HCT116 (cell line): ENCODE measurements around the gene CAST. TPM values are rescaled to one million over a fixed set of nuclear protein-coding genes. Genes with fewer than 3 reads are reported as not detected.

Experiments
- ATAC-seq: fragments of 200-7000 bp; cut with Tn5 transposase; 2 replicates; pipeline ENCODE4 v1.9.1; 2020; ENCODE audit warnings: mild to moderate bottlenecking, moderate library complexity
- BruUV-seq: library from RNA; stranded (reverse); fragments of 400-500 nt; replicated peaks from 2 replicates; lab custom pipeline; 2021; lab: Mats Ljungman, UMichigan
- CTCF ChIA-PET: fragments of 300-600 bp; sonication (Branson Sonifier 250); formaldehyde crosslinking; loops from one replicate; lab custom pipeline; 2021; ENCODE audit warnings: antibody characterized with exemption; lab: Charles Lee
- POLR2A ChIA-PET: fragments of 300-600, 350-600 bp; sonication (Branson Sonifier 250); formaldehyde crosslinking; loops from one replicate; lab custom pipeline; 2021; ENCODE audit warnings: antibody characterized with exemption; lab: Charles Lee
- RAD21 ChIA-PET, 2 experiments: fragments of 300-600 bp; sonication (Branson Sonifier 250); formaldehyde crosslinking; loops; one replicate each; lab custom pipeline; 2023; ENCODE audit warnings: low total read pairs in 2 of 2; ENCODE audit not compliant: uncharacterized antibody in 2 of 2, unreplicated experiment in 2 of 2, low non-redundant PET in 1 of 2; lab: Charles Lee
- DNase-seq: peaks from one replicate; pipeline ENCODE4 v3.0.0-alpha.2; 2010; ENCODE audit warnings: low read depth, low spot score
- H2AFZ ChIP-seq: fragments of 200-600 bp; shearing (Covaris generic), sonication (generic); 2 replicates; pipeline ENCODE4 v1.6.1; 2017; ENCODE audit warnings: low read depth, mixed run types, mixed read lengths, antibody characterized with exemption, low read length; ENCODE audit not compliant: poor library complexity, severe bottlenecking
- H3K27ac ChIP-seq: 2 replicates; pipeline ENCODE4 v1.5.1; 2012; ENCODE audit warnings: low read depth, low read length
- H3K27me3 ChIP-seq: fragments of 200-600 bp; sonication (generic); 2 replicates; pipeline ENCODE4 v1.6.1; 2016; ENCODE audit warnings: mixed run types, low read length, mixed read lengths; ENCODE audit not compliant: insufficient read depth
- H3K36me3 ChIP-seq, 2 experiments: fragments of 200-500 bp in 1 of 2; fragments of 200-600 bp in 1 of 2; sonication (Bioruptor generic) in 1 of 2; sonication (generic) in 1 of 2; 2 replicates each; pipeline versions ENCODE4 v1.5.1 to v1.6.1; 2014 to 2016; ENCODE audit warnings: low read length in 2 of 2, inconsistent platforms in 1 of 2, mixed read lengths in 1 of 2, mixed run types in 1 of 2; ENCODE audit not compliant: insufficient read depth in 2 of 2, control insufficient read depth in 1 of 2
- H3K4me1 ChIP-seq, 2 experiments: fragments of 200-600 bp in 1 of 2; sonication (generic) in 1 of 2; 2 replicates each; pipeline versions ENCODE4 v1.5.1 to v1.6.1; 2012 to 2017; ENCODE audit warnings: low read length in 2 of 2, inconsistent platforms in 1 of 2, mild to moderate bottlenecking in 1 of 2, mixed read lengths in 1 of 2, mixed run types in 1 of 2, moderate library complexity in 1 of 2; ENCODE audit not compliant: insufficient read depth in 2 of 2, control insufficient read depth in 1 of 2
- H3K4me2 ChIP-seq: fragments of 200-600 bp; sonication (generic); 2 replicates; pipeline ENCODE4 v1.6.1; 2017; ENCODE audit warnings: mixed run types, low read length, mixed read lengths
- H3K4me3 ChIP-seq, 2 experiments: fragments of 200-600 bp in 1 of 2; sonication (generic) in 1 of 2; replicated peaks in 1 of 2; 2 replicates each; pipeline ENCODE4 v1.5.1; 2011 to 2016; ENCODE audit warnings: low read length in 2 of 2, control low read depth in 1 of 2, low read depth in 1 of 2, mild to moderate bottlenecking in 1 of 2, mixed read lengths in 1 of 2, mixed run types in 1 of 2
- H3K79me2 ChIP-seq: fragments of 200-600 bp; sonication (generic); 2 replicates; pipeline ENCODE4 v1.6.1; 2017; ENCODE audit warnings: mild to moderate bottlenecking, mixed run types, low read length, moderate library complexity, mixed read lengths; ENCODE audit not compliant: insufficient read depth
- H3K9ac ChIP-seq: fragments of 200-600 bp; sonication (generic); 2 replicates; pipeline ENCODE4 v1.6.1; 2016; ENCODE audit warnings: low read length, mixed read lengths
- H3K9me2 ChIP-seq: fragments of 200-600 bp; sonication (generic), shearing (Covaris generic); 2 replicates; pipeline ENCODE4 v1.6.1; 2017; ENCODE audit warnings: mixed run types, mild to moderate bottlenecking, moderate library complexity; ENCODE audit not compliant: insufficient read depth
- H3K9me3 ChIP-seq, 2 experiments: fragments of 200-500 bp in 1 of 2; fragments of 200-600 bp in 1 of 2; sonication (Bioruptor generic) in 1 of 2; sonication (generic) in 1 of 2; 2 replicates each; pipeline ENCODE4 v1.6.1; 2014 to 2017; ENCODE audit warnings: low read length in 2 of 2, mixed read lengths in 2 of 2, inconsistent platforms in 1 of 2, low read depth in 1 of 2, mild to moderate bottlenecking in 1 of 2, mixed run types in 1 of 2, moderate library complexity in 1 of 2; ENCODE audit not compliant: control insufficient read depth in 1 of 2, insufficient read depth in 1 of 2
- H4K20me1 ChIP-seq: fragments of 200-600 bp; sonication (generic), shearing (Covaris generic); 2 replicates; pipeline ENCODE4 v1.6.1; 2017; ENCODE audit warnings: mixed run types, mild to moderate bottlenecking, moderate library complexity; ENCODE audit not compliant: insufficient read depth
- CBX3 ChIP-seq: IDR thresholded peaks from 2 replicates; pipeline ENCODE4 v1.6.1; 2012; ENCODE audit warnings: low read depth
- CEBPB ChIP-seq: IDR thresholded peaks from 2 replicates; pipeline ENCODE4 v1.6.1; 2012; ENCODE audit warnings: low read depth
- ELF1 ChIP-seq: IDR thresholded peaks from 2 replicates; pipeline ENCODE4 v1.6.1; 2012; ENCODE audit warnings: low read depth, borderline replicate concordance
- EZH2 ChIP-seq: fragments of 200-600 bp; sonication (generic); IDR thresholded peaks from 2 replicates; pipeline ENCODE4 v1.6.1; 2017; ENCODE audit warnings: antibody characterized with exemption, mixed run types
- JUND ChIP-seq: IDR thresholded peaks from 2 replicates; pipeline ENCODE4 v1.6.1; 2012
- POLR2A ChIP-seq: IDR thresholded peaks from 2 replicates; pipeline ENCODE4 v1.7.0; 2011; ENCODE audit warnings: borderline replicate concordance; ENCODE audit not compliant: insufficient read depth, insufficient read length; ENCODE audit errors: extremely low read depth
- RAD21 ChIP-seq: IDR thresholded peaks from 2 replicates; pipeline ENCODE4 v1.6.1; 2012; ENCODE audit warnings: low read depth, mild to moderate bottlenecking
- TCF7L2 ChIP-seq: IDR thresholded peaks from 2 replicates; pipeline ENCODE4 v1.7.0; 2011; ENCODE audit warnings: borderline replicate concordance, inconsistent platforms; ENCODE audit not compliant: insufficient read depth, insufficient read length; ENCODE audit errors: extremely low read depth
- YY1 ChIP-seq: IDR thresholded peaks from 2 replicates; pipeline ENCODE4 v1.6.1; 2011; ENCODE audit warnings: low read length, low read depth, moderate library complexity, mild to moderate bottlenecking; ENCODE audit not compliant: insufficient replicate concordance; ENCODE audit errors: extremely low read depth
- intact Hi-C: fragments of 100-400 bp; cut with micrococcal nuclease; formaldehyde crosslinking; loops from 2 replicates; pipeline ENCODE4 v1.10.0; 2022
- total RNA-seq: library from RNA; stranded (reverse); gene quantifications from one replicate; pipeline ENCODE4 v1.2.1, GENCODE V29; 2021; ENCODE audit not compliant: unreplicated experiment
- TF ChIP-seq, protein P1 (sequence below), 3 experiments: fragments of 200-600 bp in 1 of 3; sonication (generic) in 1 of 3; IDR thresholded peaks in 2 of 3; conservative IDR thresholded peaks in 1 of 3; 2 replicates each; pipeline ENCODE4 v1.5.1; 2012 to 2017; ENCODE audit warnings: low read depth in 2 of 3, low read length in 2 of 3, antibody characterized with exemption in 1 of 3, borderline replicate concordance in 1 of 3, control low read depth in 1 of 3, mild to moderate bottlenecking in 1 of 3, mixed read lengths in 1 of 3, mixed run types in 1 of 3, moderate library complexity in 1 of 3; ENCODE audit not compliant: insufficient read depth in 1 of 3
- TF ChIP-seq, protein P2 (sequence below): IDR thresholded peaks from 2 replicates; pipeline ENCODE4 v1.6.1; 2011; ENCODE audit warnings: mild to moderate bottlenecking, low read length, moderate library complexity; ENCODE audit not compliant: insufficient replicate concordance; ENCODE audit errors: extremely low read depth

The CAST gene
- total RNA-seq, 1 experiment from 2014 or later: 142 TPM

DNA sequence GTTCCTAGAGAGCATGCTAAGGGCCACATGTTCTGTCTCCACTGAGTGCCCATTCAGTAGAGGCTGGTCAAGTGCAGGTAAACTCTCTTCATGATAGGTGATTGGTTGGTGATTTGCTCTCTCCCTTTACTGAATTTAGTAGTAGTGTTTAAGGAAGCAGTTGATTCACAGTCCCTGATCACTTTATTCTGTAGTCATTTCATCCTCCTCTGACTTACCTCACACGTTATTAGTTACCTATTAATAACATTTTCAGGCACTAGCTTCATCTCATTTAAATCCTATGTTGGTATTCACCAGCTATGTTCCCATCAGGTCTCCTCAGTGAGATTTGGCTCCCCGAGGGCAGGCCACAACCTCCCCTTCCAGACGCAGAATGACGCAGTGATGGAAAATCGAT lies 93.7 kb downstream of the CAST start:
- ChIA-PET POLR2A (no interaction called here), CTCF (interaction anchor here (0.9 kb wide), 1 partner anchor 241 kb away, joined by 3 read pairs; no protein-coding TSS in a partner anchor)
- no TSS peak for BruUV-seq
- DNase-seq (no peak), ATAC-seq (no peak)
- Histone ChIP-seq H3K4me3 (no peak overlapping the region), H2AFZ (no peak overlapping the region), H3K27me3 (no peaks in the 10 kb centered on the region), H3K4me1 (no peaks in the 10 kb centered on the region)
- intact Hi-C loops: no loop called here
- TF ChIP-seq TCF7L2 (no peak), ELF1 (no peak)
- TF ChIP-seq, protein P1, sequence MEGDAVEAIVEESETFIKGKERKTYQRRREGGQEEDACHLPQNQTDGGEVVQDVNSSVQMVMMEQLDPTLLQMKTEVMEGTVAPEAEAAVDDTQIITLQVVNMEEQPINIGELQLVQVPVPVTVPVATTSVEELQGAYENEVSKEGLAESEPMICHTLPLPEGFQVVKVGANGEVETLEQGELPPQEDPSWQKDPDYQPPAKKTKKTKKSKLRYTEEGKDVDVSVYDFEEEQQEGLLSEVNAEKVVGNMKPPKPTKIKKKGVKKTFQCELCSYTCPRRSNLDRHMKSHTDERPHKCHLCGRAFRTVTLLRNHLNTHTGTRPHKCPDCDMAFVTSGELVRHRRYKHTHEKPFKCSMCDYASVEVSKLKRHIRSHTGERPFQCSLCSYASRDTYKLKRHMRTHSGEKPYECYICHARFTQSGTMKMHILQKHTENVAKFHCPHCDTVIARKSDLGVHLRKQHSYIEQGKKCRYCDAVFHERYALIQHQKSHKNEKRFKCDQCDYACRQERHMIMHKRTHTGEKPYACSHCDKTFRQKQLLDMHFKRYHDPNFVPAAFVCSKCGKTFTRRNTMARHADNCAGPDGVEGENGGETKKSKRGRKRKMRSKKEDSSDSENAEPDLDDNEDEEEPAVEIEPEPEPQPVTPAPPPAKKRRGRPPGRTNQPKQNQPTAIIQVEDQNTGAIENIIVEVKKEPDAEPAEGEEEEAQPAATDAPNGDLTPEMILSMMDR (IDR thresholded peaks at IDR 0.05 in 2 of 3, conservative IDR thresholded peaks at IDR 0.05 in 1 of 3; ENCODE audit: borderline replicate concordance in 1 of 3, insufficient read depth in 1 of 3, low read depth in 2 of 3, low read length in 2 of 3): no peak
- TF ChIP-seq, all 23 proteins: peak for 0
- Histone ChIP-seq H3K4me2 (no peak overlapping the region), H3K9me3 (no peaks in the 10 kb centered on the region), H3K79me2 (no peaks in the 10 kb centered on the region), H4K20me1 (no peaks in the 10 kb centered on the region), H3K9ac (no peak overlapping the region), H3K36me3 (peaks cover 27 to 33% of the 10 kb centered on the region in 2 experiments; a peak in 3 of 4 replicates), H3K9me2 (no peaks in the 10 kb centered on the region), H3K27ac (no peak overlapping the region)
- RAD21 ChIA-PET: interaction anchor here in 1 of 2 experiments (0.5 kb wide), 1 partner anchor 221 kb away, joined by 3 read pairs; no protein-coding TSS in a partner anchor

DNA sequence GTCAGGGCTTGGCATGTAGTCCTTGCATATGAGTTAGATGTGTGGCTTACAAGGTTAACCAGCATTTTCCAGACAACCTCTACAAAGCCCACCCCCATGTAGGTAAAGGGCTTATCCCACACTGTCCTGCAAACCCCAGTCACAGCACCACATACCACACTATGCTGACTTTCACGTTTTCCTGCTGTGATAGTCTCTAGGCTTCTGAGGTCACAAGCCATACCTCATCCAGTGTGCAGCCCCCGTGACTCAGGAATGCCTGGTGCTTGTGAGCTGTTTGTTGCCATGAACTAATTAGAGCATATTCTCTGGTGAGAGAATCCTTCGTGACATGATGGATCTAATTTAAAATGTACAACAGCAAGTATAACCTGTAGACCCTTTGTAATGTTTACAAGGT lies 94.8 kb downstream of the CAST start:
- BruUV-seq: no TSS peak
- ChIA-PET CTCF (no interaction called here), RAD21 (interaction anchor here in 1 of 2 experiments (1.5 kb wide), 1 partner anchor 386 kb away, joined by 3 read pairs; the partner anchor contains the start of gene LIX1), POLR2A (no interaction called here)
- Histone ChIP-seq H3K4me3 (no peak overlapping the region), H3K9me3 (no peaks in the 10 kb centered on the region), H3K27ac (no peak overlapping the region), H3K9ac (no peak overlapping the region), H3K9me2 (no peaks in the 10 kb centered on the region), H4K20me1 (no peaks in the 10 kb centered on the region), H3K79me2 (no peaks in the 10 kb centered on the region), H2AFZ (no peak overlapping the region), H3K4me1 (no peaks in the 10 kb centered on the region), H3K36me3 (peaks cover 27 to 28% of the 10 kb centered on the region in 2 experiments; a peak in 3 of 4 replicates), H3K4me2 (no peak overlapping the region), H3K27me3 (no peaks in the 10 kb centered on the region)
- DNase-seq (no peak), ATAC-seq (no peak)
- intact Hi-C loops: no loop called here
- no peak for TF ChIP-seq RAD21
- no peak for TF ChIP-seq ELF1
- no peak for TF ChIP-seq JUND
- TF ChIP-seq EZH2: no peak
- no peak for TF ChIP-seq YY1
- no peak for TF ChIP-seq POLR2A
- TF ChIP-seq CEBPB: no peak
- TF ChIP-seq, protein P2, sequence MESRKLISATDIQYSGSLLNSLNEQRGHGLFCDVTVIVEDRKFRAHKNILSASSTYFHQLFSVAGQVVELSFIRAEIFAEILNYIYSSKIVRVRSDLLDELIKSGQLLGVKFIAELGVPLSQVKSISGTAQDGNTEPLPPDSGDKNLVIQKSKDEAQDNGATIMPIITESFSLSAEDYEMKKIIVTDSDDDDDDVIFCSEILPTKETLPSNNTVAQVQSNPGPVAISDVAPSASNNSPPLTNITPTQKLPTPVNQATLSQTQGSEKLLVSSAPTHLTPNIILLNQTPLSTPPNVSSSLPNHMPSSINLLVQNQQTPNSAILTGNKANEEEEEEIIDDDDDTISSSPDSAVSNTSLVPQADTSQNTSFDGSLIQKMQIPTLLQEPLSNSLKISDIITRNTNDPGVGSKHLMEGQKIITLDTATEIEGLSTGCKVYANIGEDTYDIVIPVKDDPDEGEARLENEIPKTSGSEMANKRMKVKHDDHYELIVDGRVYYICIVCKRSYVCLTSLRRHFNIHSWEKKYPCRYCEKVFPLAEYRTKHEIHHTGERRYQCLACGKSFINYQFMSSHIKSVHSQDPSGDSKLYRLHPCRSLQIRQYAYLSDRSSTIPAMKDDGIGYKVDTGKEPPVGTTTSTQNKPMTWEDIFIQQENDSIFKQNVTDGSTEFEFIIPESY: no peak
- TF ChIP-seq CBX3: no peak
